Naive thymus-derived CD4-positive, alpha-beta T cell (primary cell): ENCODE results near the gene MYRF. TPM values are rescaled to one million over a fixed set of nuclear protein-coding genes. Genes with fewer than 3 reads are reported as not detected.

Experiments used
- ATAC-seq: fragments of 150-1000 bp; cut with Tn5 transposase; 2 replicates; pipeline ENCODE4 v1.10.0; 2021; ENCODE audit warnings: mild to moderate bottlenecking, moderate library complexity
- CTCF ChIA-PET: fragments of 350-600 bp; sonication (Branson Sonifier 250); formaldehyde crosslinking; loops from one replicate; lab custom pipeline; 2021; ENCODE audit warnings: antibody characterized with exemption; lab: Charles Lee
- POLR2A ChIA-PET: fragments of 350-600 bp; sonication (Branson Sonifier 250); formaldehyde crosslinking; loops from one replicate; lab custom pipeline; 2021; ENCODE audit warnings: antibody characterized with exemption, inconsistent platforms; lab: Charles Lee
- DNase-seq, 9 donors: peaks; one replicate each; pipeline versions ENCODE4 v3.0.0 to v3.0.0-alpha.2; 2020 to 2022; ENCODE audit warnings: mixed read lengths in 1 of 9
- H3K27ac ChIP-seq: one replicate; pipeline ENCODE4 v1.7.0; 2013; ENCODE audit warnings: mild to moderate bottlenecking, low read depth, low read length, moderate library complexity
- H3K27me3 ChIP-seq, 2 donors: one replicate each; pipeline ENCODE4 v1.7.0; 2013; ENCODE audit warnings: low read length in 2 of 2, mild to moderate bottlenecking in 2 of 2, moderate library complexity in 2 of 2; ENCODE audit not compliant: control insufficient read depth in 2 of 2, insufficient read depth in 2 of 2
- H3K36me3 ChIP-seq, 3 experiments: 1 replicate in 2 of 3; 2 replicates in 1 of 3; pipeline ENCODE4 v1.7.0; 2013; ENCODE audit warnings: low read length in 3 of 3, mild to moderate bottlenecking in 3 of 3, moderate library complexity in 1 of 3; ENCODE audit not compliant: insufficient read depth in 3 of 3, control insufficient read depth in 2 of 3
- H3K4me1 ChIP-seq, 2 donors: one replicate each; pipeline ENCODE4 v1.7.0; 2013; ENCODE audit warnings: low read length in 2 of 2, mild to moderate bottlenecking in 2 of 2, moderate library complexity in 1 of 2; ENCODE audit not compliant: control insufficient read depth in 2 of 2, insufficient read depth in 2 of 2
- H3K4me3 ChIP-seq: 2 replicates; pipeline ENCODE4 v1.7.0; 2013; ENCODE audit warnings: mild to moderate bottlenecking, low read length
- H3K9me3 ChIP-seq, 3 experiments: 1 replicate in 2 of 3; 2 replicates in 1 of 3; pipeline ENCODE4 v1.7.0; 2013; ENCODE audit warnings: low read length in 3 of 3; ENCODE audit not compliant: control insufficient read depth in 2 of 3
- H3K27ac Mint-ChIP-seq, 9 donors: one replicate each; pipeline ENCODE4 v1.8.0; 2020 to 2022; ENCODE audit warnings: mixed read lengths in 9 of 9, mild to moderate bottlenecking in 8 of 9, moderate library complexity in 5 of 9, inconsistent platforms in 2 of 9
- H3K27me3 Mint-ChIP-seq, 5 donors: one replicate each; pipeline ENCODE4 v1.8.0; 2021 to 2022; ENCODE audit warnings: mixed read lengths in 5 of 5, mild to moderate bottlenecking in 1 of 5
- H3K36me3 Mint-ChIP-seq, 5 donors: one replicate each; pipeline ENCODE4 v1.8.0; 2020 to 2022; ENCODE audit warnings: mixed read lengths in 5 of 5, mild to moderate bottlenecking in 3 of 5, inconsistent platforms in 1 of 5
- H3K4me1 Mint-ChIP-seq, 7 donors: one replicate each; pipeline ENCODE4 v1.8.0; 2020 to 2022; ENCODE audit warnings: mixed read lengths in 7 of 7, mild to moderate bottlenecking in 3 of 7, inconsistent platforms in 1 of 7
- H3K4me3 Mint-ChIP-seq, 10 donors: one replicate each; pipeline ENCODE4 v1.8.0; 2020 to 2022; ENCODE audit warnings: mild to moderate bottlenecking in 10 of 10, mixed read lengths in 10 of 10, moderate library complexity in 6 of 10, inconsistent platforms in 2 of 10
- H3K9me3 Mint-ChIP-seq, 11 donors: one replicate each; pipeline ENCODE4 v1.8.0; 2020 to 2022; ENCODE audit warnings: mixed read lengths in 11 of 11, mild to moderate bottlenecking in 4 of 11, inconsistent platforms in 1 of 11, moderate library complexity in 1 of 11
- intact Hi-C, 2 donors: fragments of 100-400 bp; cut with micrococcal nuclease; formaldehyde crosslinking; loops; one replicate each; pipeline ENCODE4 v1.15.1; 2023
- polyA plus RNA-seq, 2 donors: library from polyadenylated mRNA; unstranded; fragments of 300-500 nt; fragmentation: Illumina TruSeq; gene quantifications; one replicate each; pipeline ENCODE4 v1.2.3, GENCODE V29; 2021
- total RNA-seq, 6 experiments: library from RNA in 5 of 6; stranded (reverse) in 5 of 6; gene quantifications; 1 replicate in 5 of 6; 2 replicates in 1 of 6; pipeline ENCODE4 v1.2.3 and lab custom pipeline; 2021 to 2026

The MYRF gene
- total and polyA plus RNA-seq, 7 experiments from 2014 or later, result 0.19 to 1.5 (median 0.36) TPM; not detected in 1

- DNase-seq (no peak), ATAC-seq (no peak)
- no peak overlapping the region for H3K27ac Mint-ChIP-seq
- no peaks in the 10 kb centered on the region for H3K36me3 ChIP-seq
- no peak overlapping the region for H3K27ac ChIP-seq
- ChIA-PET CTCF (no interaction called here), POLR2A (no interaction called here)
- peaks cover 0 to 1% (median 0%) of the 10 kb centered on the region in 11 donors for H3K9me3 Mint-ChIP-seq
- H3K27me3 ChIP-seq, result no peaks in the 10 kb centered on the region
- no peaks in the 10 kb centered on the region for H3K9me3 ChIP-seq
- intact Hi-C loops, result no loop called here
- H3K36me3 Mint-ChIP-seq, result no peaks in the 10 kb centered on the region
- H3K4me3 Mint-ChIP-seq, result no peak overlapping the region
- no peak overlapping the region for H3K4me3 ChIP-seq
- H3K4me1 Mint-ChIP-seq, result peaks cover 0 to 8% (median 0%) of the 10 kb centered on the region in 7 donors
- peaks cover 0 to 6% (median 0%) of the 10 kb centered on the region in 5 donors for H3K27me3 Mint-ChIP-seq
- no peaks in the 10 kb centered on the region for H3K4me1 ChIP-seq
Measured at GRCh38 chr11:61718046-61718531, 34.3 kb upstream of the MYRF start.

- ChIA-PET POLR2A (no interaction called here), CTCF (no interaction called here)
- Histone ChIP-seq H3K27me3 (no peaks in the 10 kb centered on the region), H3K27ac (no peak overlapping the region), H3K9me3 (no peaks in the 10 kb centered on the region), H3K4me1 (no peaks in the 10 kb centered on the region), H3K4me3 (no peak overlapping the region), H3K36me3 (no peaks in the 10 kb centered on the region)
- no peaks in the 10 kb centered on the region for H3K36me3 Mint-ChIP-seq
- peaks cover 0 to 6% (median 0%) of the 10 kb centered on the region in 5 donors for H3K27me3 Mint-ChIP-seq
- DNase-seq, result no peak
- no peak overlapping the region for H3K4me3 Mint-ChIP-seq
- intact Hi-C loops, result no loop called here
- peaks cover 0 to 8% (median 0%) of the 10 kb centered on the region in 7 donors for H3K4me1 Mint-ChIP-seq
- peaks cover 0 to 1% (median 0%) of the 10 kb centered on the region in 11 donors for H3K9me3 Mint-ChIP-seq
- no peak overlapping the region for H3K27ac Mint-ChIP-seq
- no peak for ATAC-seq
Measured at GRCh38 chr11:61718621-61719302, 33.7 kb upstream of the MYRF start.

- Mint-ChIP-seq H3K4me1 (peaks cover 0 to 4% (median 0%) of the 10 kb centered on the region in 7 donors), H3K4me3 (no peak overlapping the region), H3K36me3 (no peaks in the 10 kb centered on the region), H3K27me3 (peaks cover 0 to 6% (median 0%) of the 10 kb centered on the region in 5 donors), H3K27ac (no peak overlapping the region), H3K9me3 (peaks cover 0 to 1% (median 0%) of the 10 kb centered on the region in 11 donors)
- Histone ChIP-seq H3K4me3 (no peak overlapping the region), H3K36me3 (no peaks in the 10 kb centered on the region), H3K4me1 (no peaks in the 10 kb centered on the region), H3K9me3 (no peaks in the 10 kb centered on the region), H3K27ac (no peak overlapping the region), H3K27me3 (no peaks in the 10 kb centered on the region)
- ChIA-PET CTCF (interaction anchor here (0.9 kb wide), 1 partner anchor 10 kb away, joined by 3 read pairs; no protein-coding TSS in a partner anchor), POLR2A (no interaction called here)
- ATAC-seq (no peak), DNase-seq (no peak)
- intact Hi-C loops, result no loop called here
Measured at GRCh38 chr11:61719978-61720377, 32.5 kb upstream of the MYRF start.

DNA sequence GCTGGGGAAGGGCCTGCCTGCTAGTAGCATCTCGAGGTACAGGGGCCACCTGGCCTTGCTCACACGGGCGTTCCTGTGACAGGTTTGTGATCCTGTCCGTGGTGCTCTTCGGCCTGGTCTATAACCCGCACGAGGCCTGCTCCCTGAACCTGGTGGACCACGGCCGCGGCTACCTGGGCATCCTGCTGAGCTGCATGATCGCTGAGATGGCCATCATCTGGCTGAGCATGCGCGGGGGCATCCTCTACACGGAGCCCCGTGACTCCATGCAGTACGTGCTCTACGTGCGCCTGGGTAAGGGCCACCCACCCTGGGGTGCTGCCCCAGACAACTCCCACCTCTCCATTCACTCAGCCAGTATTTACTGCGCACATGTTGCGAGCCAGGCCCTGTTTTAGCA, 31.8 kb upstream of the MYRF start:
- ChIA-PET CTCF (interaction anchor here (0.9 kb wide), 1 partner anchor 10 kb away, joined by 3 read pairs; no protein-coding TSS in a partner anchor), POLR2A (no interaction called here)
- H3K9me3 Mint-ChIP-seq, result peaks cover 0 to 1% (median 0%) of the 10 kb centered on the region in 11 donors
- H3K4me3 Mint-ChIP-seq, result no peak overlapping the region
- H3K27me3 Mint-ChIP-seq, result peaks cover 0 to 6% (median 0%) of the 10 kb centered on the region in 5 donors
- no peaks in the 10 kb centered on the region for H3K9me3 ChIP-seq
- H3K27me3 ChIP-seq, result no peaks in the 10 kb centered on the region
- intact Hi-C loops, result no loop called here
- DNase-seq (no peak), ATAC-seq (no peak)
- no peak overlapping the region for H3K27ac ChIP-seq
- no peaks in the 10 kb centered on the region for H3K36me3 Mint-ChIP-seq
- H3K36me3 ChIP-seq, result no peaks in the 10 kb centered on the region
- no peak overlapping the region for H3K27ac Mint-ChIP-seq
- peaks cover 0 to 4% (median 0%) of the 10 kb centered on the region in 7 donors for H3K4me1 Mint-ChIP-seq
- no peak overlapping the region for H3K4me3 ChIP-seq
- no peaks in the 10 kb centered on the region for H3K4me1 ChIP-seq

DNA sequence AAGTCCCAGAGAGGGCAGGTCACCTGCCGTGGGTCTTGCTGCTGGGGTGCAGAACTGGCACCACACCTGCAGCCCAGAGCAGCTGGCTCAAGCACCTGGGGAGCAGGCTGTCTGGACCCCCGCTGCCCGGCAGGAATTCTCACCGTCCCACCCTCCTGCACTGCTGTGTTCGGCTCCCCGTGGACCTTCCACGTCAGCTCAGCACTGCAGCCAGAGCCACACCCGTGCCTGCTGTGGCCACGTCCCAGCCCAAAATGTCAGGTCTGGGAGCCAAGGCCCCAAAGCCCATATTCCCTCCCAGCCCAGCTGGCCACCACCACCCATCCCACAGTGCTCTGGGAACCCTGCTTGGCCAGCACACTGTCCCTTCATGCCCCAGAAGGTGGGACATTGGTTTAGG, 28.0 kb upstream of the MYRF start:
- no peak for ATAC-seq
- Histone ChIP-seq H3K27me3 (no peaks in the 10 kb centered on the region), H3K36me3 (no peaks in the 10 kb centered on the region), H3K9me3 (no peaks in the 10 kb centered on the region), H3K4me1 (no peaks in the 10 kb centered on the region), H3K27ac (no peak overlapping the region), H3K4me3 (no peak overlapping the region)
- ChIA-PET CTCF (interaction anchor here (0.7 to 1.4 kb wide), 2 partner anchors 9 to 27 kb away, joined by 3 to 7 read pairs; no protein-coding TSS in a partner anchor), POLR2A (no interaction called here)
- H3K27ac Mint-ChIP-seq, result no peak overlapping the region
- H3K4me1 Mint-ChIP-seq, result no peaks in the 10 kb centered on the region
- intact Hi-C loops, result no loop called here
- no peaks in the 10 kb centered on the region for H3K27me3 Mint-ChIP-seq
- H3K36me3 Mint-ChIP-seq, result no peaks in the 10 kb centered on the region
- no peak for DNase-seq
- no peak overlapping the region for H3K4me3 Mint-ChIP-seq
- peaks cover 0 to 1% (median 0%) of the 10 kb centered on the region in 11 donors for H3K9me3 Mint-ChIP-seq

DNA sequence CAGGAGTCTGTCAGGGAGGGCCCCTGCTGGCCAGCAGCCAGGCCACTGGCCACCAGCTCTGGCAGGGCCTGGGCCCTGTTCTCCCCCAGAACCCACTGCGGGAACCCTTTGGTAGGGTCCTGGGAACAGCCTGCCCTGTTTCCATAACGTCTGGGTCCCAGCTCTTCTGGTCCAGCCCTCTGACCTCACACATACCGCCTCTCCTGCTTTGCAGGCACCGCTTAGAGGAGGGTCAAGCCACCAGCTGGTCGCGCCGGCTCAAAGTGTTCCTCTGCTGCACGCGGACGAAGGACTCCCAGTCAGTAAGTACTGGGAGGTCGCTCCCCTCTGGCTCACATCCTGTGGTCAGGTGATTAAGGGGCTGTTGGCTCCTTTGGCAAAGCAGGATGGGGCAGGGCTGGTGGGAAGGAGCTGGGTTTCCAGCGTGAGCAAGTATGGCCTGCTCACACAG, 26.6 kb upstream of the MYRF start:
- Mint-ChIP-seq H3K36me3 (no peaks in the 10 kb centered on the region), H3K9me3 (peaks cover 0 to 1% (median 0%) of the 10 kb centered on the region in 11 donors), H3K4me3 (no peak overlapping the region), H3K27ac (no peak overlapping the region), H3K27me3 (no peaks in the 10 kb centered on the region), H3K4me1 (no peaks in the 10 kb centered on the region)
- no peaks in the 10 kb centered on the region for H3K9me3 ChIP-seq
- intact Hi-C loops, result no loop called here
- no peaks in the 10 kb centered on the region for H3K27me3 ChIP-seq
- no peak overlapping the region for H3K4me3 ChIP-seq
- no peak overlapping the region for H3K27ac ChIP-seq
- ChIA-PET CTCF (no interaction called here), POLR2A (no interaction called here)
- H3K4me1 ChIP-seq, result no peaks in the 10 kb centered on the region
- H3K36me3 ChIP-seq, result no peaks in the 10 kb centered on the region
- no peak for ATAC-seq
- DNase-seq, result no peak
